A549 (cell line): ENCODE results near the gene IPO4.

ENCODE experiments used
- CBX2 ChIP-seq: fragments of 200-600 bp; sonication (generic); IDR thresholded peaks from 2 replicates; pipeline ENCODE4 v1.6.1; 2016; ENCODE audit warnings: low read depth, mild to moderate bottlenecking, borderline replicate concordance
- CTCF ChIP-seq: fragments of >200 bp; sonication (Bioruptor Twin); formaldehyde crosslinking; IDR thresholded peaks from 3 replicates; pipeline ENCODE4 v1.5.1; 2016
- JUN ChIP-seq, 2 experiments: fragments of >200 bp; sonication (Bioruptor Twin); formaldehyde crosslinking; IDR thresholded peaks; 2 replicates in 1 of 2; 3 replicates in 1 of 2; pipeline ENCODE4 v1.6.1; 2016 to 2017
- MAZ ChIP-seq: fragments of 150-350 bp; IDR thresholded peaks from 2 replicates; pipeline ENCODE4 v1.6.1; 2014; ENCODE audit warnings: antibody characterized with exemption, low read depth, low read length, borderline replicate concordance
- NR3C1 ChIP-seq: fragments of >200 bp; sonication (Bioruptor Twin); formaldehyde crosslinking; IDR thresholded peaks from 3 replicates; pipeline ENCODE4 v1.6.1; 2017
- PBX3 ChIP-seq: IDR thresholded peaks from 2 replicates; pipeline ENCODE4 v1.6.1; 2012
- PHF8 ChIP-seq: fragments of 200-600 bp; sonication (generic); IDR thresholded peaks from 2 replicates; pipeline ENCODE4 v1.6.1; 2016; ENCODE audit warnings: low read depth, mild to moderate bottlenecking, antibody characterized with exemption, moderate library complexity, borderline replicate concordance
- POLR2A ChIP-seq: IDR thresholded peaks from 2 replicates; pipeline ENCODE4 v1.6.1; 2012; ENCODE audit warnings: mild to moderate bottlenecking, low read length
- POLR2AphosphoS2 ChIP-seq: conservative IDR thresholded peaks from 2 replicates; pipeline ENCODE4 v1.6.1; 2012; ENCODE audit warnings: low read length, improper control_type of control experiment, inconsistent platforms
- RAD21 ChIP-seq, 2 experiments: fragments of >200 bp in 1 of 2; sonication (Bioruptor Twin) in 1 of 2; formaldehyde crosslinking in 1 of 2; IDR thresholded peaks in 1 of 2; conservative IDR thresholded peaks in 1 of 2; 2 replicates in 1 of 2; 3 replicates in 1 of 2; pipeline ENCODE4 v1.6.1; 2012 to 2018; ENCODE audit warnings: inconsistent platforms in 1 of 2
- SREBF2 ChIP-seq: fragments of 450-650 bp; IDR thresholded peaks from 2 replicates; pipeline ENCODE4 v1.6.1; 2014; ENCODE audit warnings: mild to moderate bottlenecking, moderate library complexity

- TF ChIP-seq CTCF (peak; percentile 56), SREBF2 (no peak), POLR2AphosphoS2 (no peak), CBX2 (no peak), POLR2A (peak; percentile 86), JUN (IDR thresholded peaks at IDR 0.05) (peak; percentile 61 to 81; a peak in 4 of 5 replicates), MAZ (no peak), NR3C1 (no peak), PHF8 (peak; percentile 88; the same call in 1 of the 2 replicates), PBX3 (peak; percentile 68; the same call in 1 of the 2 replicates), RAD21 (conservative IDR thresholded peaks at IDR 0.05 in 1 of 2, IDR thresholded peaks at IDR 0.05 in 1 of 2) (peak; percentile 46 to 56; a peak in 4 of 5 replicates)
Observed at GRCh38 chr14:24215495-24216344, 27.1 kb upstream of the IPO4 start, which contains the start of gene MDP1.
